NCI-H460 (cell line): ENCODE data around the gene SLC33A1. TPM values are rescaled to one million over a fixed set of nuclear protein-coding genes. Genes with fewer than 3 reads are reported as not detected.
"Not testable (repeated sequence)": the region's sequence is repeated elsewhere in the genome, so short reads cannot be mapped to it uniquely, and the experiment has no call there.

Source experiments
- DNase-seq: peaks from one replicate; pipeline ENCODE4 v3.0.0-alpha.2; 2016; ENCODE audit warnings: low read depth; ENCODE audit errors: extremely low read depth
- polyA plus RNA-seq: library from polyadenylated mRNA; depleted of rRNA; stranded (reverse); fragments of >200 nt; gene quantifications from 2 replicates; pipeline ENCODE4 v1.2.3, GENCODE V29; 2014; cell fraction: nucleus; rRNA removed
- total RNA-seq: library from RNA; depleted of rRNA; stranded (reverse); fragments of >200 nt; shearing (Covaris generic); gene quantifications from 2 replicates; pipeline ENCODE4 v1.2.3, GENCODE V29; 2014; rRNA removed

Gene SLC33A1
- total RNA-seq, result 30.7 and 32.9 TPM in 2 replicates
- 15.0 and 26.7 TPM in 2 replicates for polyA plus RNA-seq

- DNase-seq, result peak; percentile 98
These were observed at the start of gene SLC33A1 for GRCh38 chr3:155854141-155854940. SLC33A1 (minus strand) TSS chr3:155854427; CDS start chr3:155853997, 430 bp downstream.

GRCh38 chr3:155895379-155895900 lies 41.2 kb upstream of the SLC33A1 start:
- DNase-seq, result no peak

- no peak for DNase-seq
These were observed 37.1 kb upstream of the SLC33A1 start for GRCh38 chr3:155891321-155891720.

- DNase-seq, result no peak
These were observed 36.5 kb upstream of the SLC33A1 start for GRCh38 chr3:155890671-155891190.

- no peak for DNase-seq
These were observed 35.7 kb upstream of the SLC33A1 start for GRCh38 chr3:155889952-155890351.

GRCh38 chr3:155889212-155889611 lies 35.0 kb upstream of the SLC33A1 start:
- DNase-seq, result no peak

- no peak for DNase-seq
These were observed 32.7 kb upstream of the SLC33A1 start for GRCh38 chr3:155886915-155887314.

- not testable (repeated sequence) for DNase-seq
These were observed 32.1 kb upstream of the SLC33A1 start for GRCh38 chr3:155886348-155886747.

GRCh38 chr3:155885292-155885691 lies 31.1 kb upstream of the SLC33A1 start:
- DNase-seq, result no peak

GRCh38 chr3:155884292-155884691 lies 30.1 kb upstream of the SLC33A1 start:
- no peak for DNase-seq

- no peak for DNase-seq
These were observed 26.1 kb upstream of the SLC33A1 start for GRCh38 chr3:155880286-155880685.

- no peak for DNase-seq
These were observed 22.3 kb upstream of the SLC33A1 start for GRCh38 chr3:155876503-155876902.

GRCh38 chr3:155876037-155876436 lies 21.8 kb upstream of the SLC33A1 start:
- no peak for DNase-seq

- no peak for DNase-seq
These were observed 18.8 kb upstream of the SLC33A1 start for GRCh38 chr3:155872904-155873646.

- no peak for DNase-seq
These were observed 17.5 kb upstream of the SLC33A1 start for GRCh38 chr3:155871746-155872158.

GRCh38 chr3:155870945-155871745 lies 16.9 kb upstream of the SLC33A1 start:
- no peak for DNase-seq

GRCh38 chr3:155870133-155870944 lies 16.1 kb upstream of the SLC33A1 start, which contains the start of gene GMPS:
GMPS (plus strand) TSS chr3:155870650; CDS start chr3:155870871, 221 bp downstream.
- DNase-seq, result peak; percentile 86

- no peak for DNase-seq
These were observed 15.5 kb upstream of the SLC33A1 start for GRCh38 chr3:155869691-155870090.

GRCh38 chr3:155863072-155863784 lies 9.0 kb upstream of the SLC33A1 start:
- DNase-seq, result no peak
